Liver (tissue), 9 donors: ENCODE measurements around the gene BATF. TPM values are rescaled to one million over a fixed set of nuclear protein-coding genes. Genes with fewer than 3 reads are reported as not detected.

Experiments used
- DNase-seq: peaks from one replicate; pipeline ENCODE4 v3.0.0-alpha.2; 2017; ENCODE audit warnings: low spot score
- H3K27ac ChIP-seq, 2 donors: one replicate each; pipeline ENCODE4 v1.7.0; 2013; ENCODE audit warnings: inconsistent platforms in 2 of 2, low read length in 2 of 2, control low read depth in 1 of 2, low read depth in 1 of 2, mild to moderate bottlenecking in 1 of 2
- H3K27me3 ChIP-seq, 4 donors: one replicate each; pipeline versions ENCODE4 v1.6.1 to v1.7.0; 2013; ENCODE audit warnings: low read length in 3 of 4, inconsistent platforms in 1 of 4, mild to moderate bottlenecking in 1 of 4, moderate library complexity in 1 of 4; ENCODE audit not compliant: control insufficient read depth in 4 of 4, insufficient read depth in 4 of 4
- H3K36me3 ChIP-seq, 4 donors: one replicate each; pipeline versions ENCODE4 v1.6.1 to v1.7.0; 2013; ENCODE audit warnings: low read length in 3 of 4, mild to moderate bottlenecking in 3 of 4, low read depth in 1 of 4, moderate library complexity in 1 of 4; ENCODE audit not compliant: control insufficient read depth in 4 of 4, insufficient read depth in 3 of 4
- H3K4me1 ChIP-seq, 4 donors: one replicate each; pipeline versions ENCODE4 v1.6.1 to v1.7.0; 2013; ENCODE audit warnings: low read length in 3 of 4, mild to moderate bottlenecking in 3 of 4, moderate library complexity in 1 of 4; ENCODE audit not compliant: control insufficient read depth in 4 of 4, insufficient read depth in 4 of 4
- H3K4me3 ChIP-seq, 3 donors: one replicate each; pipeline versions ENCODE4 v1.6.1 to v1.7.0; 2013; ENCODE audit warnings: low read length in 3 of 3, control low read depth in 1 of 3, low read depth in 1 of 3, mild to moderate bottlenecking in 1 of 3
- H3K9ac ChIP-seq, 2 donors: one replicate each; pipeline ENCODE4 v1.7.0; 2013; ENCODE audit warnings: low read length in 2 of 2, mild to moderate bottlenecking in 2 of 2, moderate library complexity in 2 of 2, control low read depth in 1 of 2, low read depth in 1 of 2
- H3K9me3 ChIP-seq, 4 donors: one replicate each; pipeline versions ENCODE4 v1.6.1 to v1.7.0; 2013; ENCODE audit warnings: low read length in 3 of 4; ENCODE audit not compliant: control insufficient read depth in 4 of 4
- EGR1 ChIP-seq, 2 donors: IDR thresholded peaks; 2 replicates each; pipeline ENCODE4 v1.6.1; 2016 to 2018; ENCODE audit warnings: antibody characterized with exemption in 2 of 2, low read depth in 2 of 2
- FOXA1 ChIP-seq: IDR thresholded peaks from 2 replicates; pipeline ENCODE4 v1.6.1; 2016; ENCODE audit warnings: antibody characterized with exemption
- FOXA2 ChIP-seq: IDR thresholded peaks from 2 replicates; pipeline ENCODE4 v1.6.1; 2016; ENCODE audit warnings: antibody characterized with exemption
- GABPA ChIP-seq, 2 donors: IDR thresholded peaks in 1 of 2; conservative IDR thresholded peaks in 1 of 2; 2 replicates each; pipeline ENCODE4 v1.6.1; 2016; ENCODE audit warnings: antibody characterized with exemption in 2 of 2, mild to moderate bottlenecking in 1 of 2, moderate library complexity in 1 of 2
- HNF4A ChIP-seq, 2 donors: conservative IDR thresholded peaks; 2 replicates each; pipeline ENCODE4 v1.6.1; 2016; ENCODE audit warnings: antibody characterized with exemption in 2 of 2, mild to moderate bottlenecking in 2 of 2
- JUND ChIP-seq, 2 donors: IDR thresholded peaks; 2 replicates each; pipeline ENCODE4 v1.6.1; 2016; ENCODE audit warnings: antibody characterized with exemption in 2 of 2
- MAX ChIP-seq: IDR thresholded peaks from 2 replicates; pipeline ENCODE4 v1.6.1; 2016; ENCODE audit warnings: antibody characterized with exemption
- NR2F2 ChIP-seq: IDR thresholded peaks from 2 replicates; pipeline ENCODE4 v1.6.1; 2016; ENCODE audit warnings: antibody characterized with exemption
- RAD21 ChIP-seq, 2 donors: IDR thresholded peaks; 2 replicates each; pipeline ENCODE4 v1.6.1; 2016; ENCODE audit warnings: antibody characterized with exemption in 2 of 2, mild to moderate bottlenecking in 2 of 2
- RXRA ChIP-seq, 2 donors: IDR thresholded peaks; 2 replicates each; pipeline ENCODE4 v1.6.1; 2017 to 2018; ENCODE audit warnings: antibody characterized with exemption in 2 of 2, mild to moderate bottlenecking in 1 of 2
- SP1 ChIP-seq: IDR thresholded peaks from 2 replicates; pipeline ENCODE4 v1.6.1; 2018; ENCODE audit warnings: antibody characterized with exemption, mild to moderate bottlenecking
- TAF1 ChIP-seq: conservative IDR thresholded peaks from 2 replicates; pipeline ENCODE4 v1.6.1; 2016; ENCODE audit warnings: antibody characterized with exemption, mild to moderate bottlenecking
- YY1 ChIP-seq: IDR thresholded peaks from 2 replicates; pipeline ENCODE4 v1.6.1; 2016; ENCODE audit warnings: antibody characterized with exemption, mild to moderate bottlenecking
- ZBTB33 ChIP-seq: IDR thresholded peaks from 2 replicates; pipeline ENCODE4 v1.6.1; 2016; ENCODE audit warnings: antibody characterized with exemption
- WGBS: extraction: QIAGEN DNeasy Blood & Tissue Kit; methylation state at CpG from one replicate; pipeline ENCODE4 v1.1.7; 2013; 5-methylcytosine and 5-hydroxymethylcytosine counted together
- polyA plus RNA-seq, 2 donors: library from polyadenylated mRNA; stranded (reverse) in 1 of 2; unstranded in 1 of 2; fragments of 200-250 nt in 1 of 2; fragments of >200 nt in 1 of 2; fragmentation: Nextera tagmentation in 1 of 2; extraction: Ambion mirVana in 1 of 2; gene quantifications; one replicate each; pipeline versions ENCODE4 v1.2.1 to v1.2.3, GENCODE V29; 2013 to 2015
- total RNA-seq, 2 donors: library from RNA; depleted of rRNA; stranded (reverse); fragments of >200 nt; gene quantifications; one replicate each; pipeline ENCODE4 v1.2.3, GENCODE V29; 2014
- TF ChIP-seq, protein P1 (sequence below): fragments of 150-350 bp; IDR thresholded peaks from 2 replicates; pipeline ENCODE4 v1.5.1; 2017; ENCODE audit warnings: improper control_type of control experiment, low read depth, low read length; ENCODE audit not compliant: missing input control
- TF ChIP-seq, protein P2 (sequence below): IDR thresholded peaks from 2 replicates; pipeline ENCODE4 v1.6.1; 2016; ENCODE audit warnings: antibody characterized with exemption, mild to moderate bottlenecking
- TF ChIP-seq, protein P3 (sequence below): IDR thresholded peaks from 2 replicates; pipeline ENCODE4 v1.6.1; 2016; ENCODE audit warnings: antibody characterized with exemption
- donor health status: healthy.
- donor health status: healthy.
- donor health status: healthy.
- donor health status: healthy.
- donor health status: healthy.

BATF gene
- total and polyA plus RNA-seq, 4 donors: 0.77 to 2.1 (median 1.0) TPM

GRCh38 chr14:75486318-75486717 is 36.0 kb upstream of the BATF start:
- no peaks in the 10 kb centered on the region for H3K36me3 ChIP-seq

DNA sequence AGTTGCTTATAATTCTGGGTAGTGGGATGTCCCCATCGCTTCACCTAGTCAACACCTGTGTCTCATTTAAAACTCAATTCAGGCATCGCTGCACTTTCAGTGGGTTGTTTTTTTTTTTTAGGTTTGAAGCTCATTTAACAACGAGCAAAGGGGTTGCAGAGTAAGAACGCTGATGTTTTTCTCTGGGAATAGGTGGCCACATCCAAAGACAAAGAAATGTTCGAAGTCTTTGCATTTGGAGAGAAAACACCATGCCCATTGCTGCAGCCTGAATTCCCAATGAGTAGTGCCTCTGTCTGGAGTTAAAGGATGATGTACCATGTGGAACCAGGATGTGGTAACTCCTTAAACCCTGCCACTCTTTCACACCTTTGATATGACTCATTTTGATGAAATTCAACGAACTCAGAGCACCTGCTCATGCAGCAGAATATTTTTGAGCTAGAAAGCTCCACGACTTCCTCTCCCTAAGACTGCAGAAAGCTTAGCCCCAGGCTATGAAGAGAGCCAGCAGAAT is 35.1 kb upstream of the BATF start:
- Histone ChIP-seq H3K27me3 (no peaks in the 10 kb centered on the region), H3K27ac (no peak overlapping the region), H3K9ac (no peak overlapping the region), H3K4me3 (no peak overlapping the region), H3K4me1 (peaks cover 0 to 6% (median 4%) of the 10 kb centered on the region in 4 donors), H3K36me3 (no peaks in the 10 kb centered on the region), H3K9me3 (no peaks in the 10 kb centered on the region)
- 78% methylated on average over 7 of the region's 7 CpGs for WGBS
- no peak for TF ChIP-seq FOXA1
- no peak for TF ChIP-seq RAD21 (IDR thresholded peaks at IDR 0.05)
- TF ChIP-seq FOXA2: no peak
- TF ChIP-seq, protein P1, sequence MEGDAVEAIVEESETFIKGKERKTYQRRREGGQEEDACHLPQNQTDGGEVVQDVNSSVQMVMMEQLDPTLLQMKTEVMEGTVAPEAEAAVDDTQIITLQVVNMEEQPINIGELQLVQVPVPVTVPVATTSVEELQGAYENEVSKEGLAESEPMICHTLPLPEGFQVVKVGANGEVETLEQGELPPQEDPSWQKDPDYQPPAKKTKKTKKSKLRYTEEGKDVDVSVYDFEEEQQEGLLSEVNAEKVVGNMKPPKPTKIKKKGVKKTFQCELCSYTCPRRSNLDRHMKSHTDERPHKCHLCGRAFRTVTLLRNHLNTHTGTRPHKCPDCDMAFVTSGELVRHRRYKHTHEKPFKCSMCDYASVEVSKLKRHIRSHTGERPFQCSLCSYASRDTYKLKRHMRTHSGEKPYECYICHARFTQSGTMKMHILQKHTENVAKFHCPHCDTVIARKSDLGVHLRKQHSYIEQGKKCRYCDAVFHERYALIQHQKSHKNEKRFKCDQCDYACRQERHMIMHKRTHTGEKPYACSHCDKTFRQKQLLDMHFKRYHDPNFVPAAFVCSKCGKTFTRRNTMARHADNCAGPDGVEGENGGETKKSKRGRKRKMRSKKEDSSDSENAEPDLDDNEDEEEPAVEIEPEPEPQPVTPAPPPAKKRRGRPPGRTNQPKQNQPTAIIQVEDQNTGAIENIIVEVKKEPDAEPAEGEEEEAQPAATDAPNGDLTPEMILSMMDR: no peak
- no peak for TF ChIP-seq NR2F2
- no peak for DNase-seq

More at GRCh38 chr14:75486318-75486717, 36.0 kb upstream of the BATF start:
- Histone ChIP-seq H3K4me3 (no peak overlapping the region), H3K27ac (no peak overlapping the region), H3K4me1 (peaks cover 0 to 6% (median 4%) of the 10 kb centered on the region in 4 donors), H3K9ac (no peak overlapping the region), H3K9me3 (no peaks in the 10 kb centered on the region), H3K27me3 (no peaks in the 10 kb centered on the region)
- 84% methylated on average over 1 of the region's 1 CpG for WGBS
- no peak for DNase-seq
- TF ChIP-seq, protein P2, sequence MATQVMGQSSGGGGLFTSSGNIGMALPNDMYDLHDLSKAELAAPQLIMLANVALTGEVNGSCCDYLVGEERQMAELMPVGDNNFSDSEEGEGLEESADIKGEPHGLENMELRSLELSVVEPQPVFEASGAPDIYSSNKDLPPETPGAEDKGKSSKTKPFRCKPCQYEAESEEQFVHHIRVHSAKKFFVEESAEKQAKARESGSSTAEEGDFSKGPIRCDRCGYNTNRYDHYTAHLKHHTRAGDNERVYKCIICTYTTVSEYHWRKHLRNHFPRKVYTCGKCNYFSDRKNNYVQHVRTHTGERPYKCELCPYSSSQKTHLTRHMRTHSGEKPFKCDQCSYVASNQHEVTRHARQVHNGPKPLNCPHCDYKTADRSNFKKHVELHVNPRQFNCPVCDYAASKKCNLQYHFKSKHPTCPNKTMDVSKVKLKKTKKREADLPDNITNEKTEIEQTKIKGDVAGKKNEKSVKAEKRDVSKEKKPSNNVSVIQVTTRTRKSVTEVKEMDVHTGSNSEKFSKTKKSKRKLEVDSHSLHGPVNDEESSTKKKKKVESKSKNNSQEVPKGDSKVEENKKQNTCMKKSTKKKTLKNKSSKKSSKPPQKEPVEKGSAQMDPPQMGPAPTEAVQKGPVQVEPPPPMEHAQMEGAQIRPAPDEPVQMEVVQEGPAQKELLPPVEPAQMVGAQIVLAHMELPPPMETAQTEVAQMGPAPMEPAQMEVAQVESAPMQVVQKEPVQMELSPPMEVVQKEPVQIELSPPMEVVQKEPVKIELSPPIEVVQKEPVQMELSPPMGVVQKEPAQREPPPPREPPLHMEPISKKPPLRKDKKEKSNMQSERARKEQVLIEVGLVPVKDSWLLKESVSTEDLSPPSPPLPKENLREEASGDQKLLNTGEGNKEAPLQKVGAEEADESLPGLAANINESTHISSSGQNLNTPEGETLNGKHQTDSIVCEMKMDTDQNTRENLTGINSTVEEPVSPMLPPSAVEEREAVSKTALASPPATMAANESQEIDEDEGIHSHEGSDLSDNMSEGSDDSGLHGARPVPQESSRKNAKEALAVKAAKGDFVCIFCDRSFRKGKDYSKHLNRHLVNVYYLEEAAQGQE: no peak

GRCh38 chr14:75489480-75489837 is 32.8 kb upstream of the BATF start:
- H3K4me1 ChIP-seq: peaks cover 0 to 6% (median 4%) of the 10 kb centered on the region in 4 donors
- 83% methylated on average over 6 of the region's 6 CpGs for WGBS
- TF ChIP-seq TAF1: no peak
- TF ChIP-seq SP1: no peak
- no peak for TF ChIP-seq ZBTB33
- no peak for TF ChIP-seq MAX
- TF ChIP-seq GABPA (IDR thresholded peaks at IDR 0.05 in 1 of 2, conservative IDR thresholded peaks at IDR 0.05 in 1 of 2): no peak
- TF ChIP-seq YY1: no peak
- TF ChIP-seq, protein P2: no peak
- TF ChIP-seq JUND (IDR thresholded peaks at IDR 0.05): no peak
- no peak for TF ChIP-seq RXRA (IDR thresholded peaks at IDR 0.05)
- TF ChIP-seq EGR1 (IDR thresholded peaks at IDR 0.05; ENCODE audit: low read depth in 2 of 2): no peak
- no peak for TF ChIP-seq FOXA2
- TF ChIP-seq, protein P3, sequence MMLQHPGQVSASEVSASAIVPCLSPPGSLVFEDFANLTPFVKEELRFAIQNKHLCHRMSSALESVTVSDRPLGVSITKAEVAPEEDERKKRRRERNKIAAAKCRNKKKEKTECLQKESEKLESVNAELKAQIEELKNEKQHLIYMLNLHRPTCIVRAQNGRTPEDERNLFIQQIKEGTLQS: no peak
- no peak for TF ChIP-seq FOXA1
- TF ChIP-seq RAD21 (IDR thresholded peaks at IDR 0.05): no peak
- no peak for TF ChIP-seq HNF4A (conservative IDR thresholded peaks at IDR 0.05)

More at GRCh38 chr14:75489480-75489837, 32.8 kb upstream of the BATF start:
- H3K4me3 ChIP-seq: no peak overlapping the region
- DNase-seq: no peak
- H3K9me3 ChIP-seq: no peaks in the 10 kb centered on the region
- no peak overlapping the region for H3K27ac ChIP-seq
- no peaks in the 10 kb centered on the region for H3K36me3 ChIP-seq
- H3K9ac ChIP-seq: no peak overlapping the region
- no peaks in the 10 kb centered on the region for H3K27me3 ChIP-seq
